Mononuclear cell (primary cell): ENCODE results near the gene VPS16. TPM values are rescaled to one million over a fixed set of nuclear protein-coding genes. Genes with fewer than 3 reads are reported as not detected.

Experiments used
- H3K27me3 ChIP-seq: 2 replicates; pipeline ENCODE4 v1.6.0; 2011; ENCODE audit warnings: low read length, control low read depth; ENCODE audit not compliant: insufficient read depth
- H3K4me1 ChIP-seq: 2 replicates; pipeline ENCODE4 v1.5.1; 2011; ENCODE audit warnings: mild to moderate bottlenecking, low read length, control low read depth; ENCODE audit not compliant: insufficient read depth
- H3K4me3 ChIP-seq: 2 replicates; pipeline ENCODE4 v1.5.1; 2011; ENCODE audit warnings: mild to moderate bottlenecking, low read length, moderate library complexity
- H3K9me3 ChIP-seq: 2 replicates; pipeline ENCODE4 v1.5.1; 2011; ENCODE audit warnings: low read depth, mild to moderate bottlenecking, control low read depth, low read length
- total RNA-seq: library from RNA; depleted of rRNA; stranded (reverse); fragments of >200 nt; gene quantifications from one replicate; pipeline ENCODE4 v1.2.3, GENCODE V29; 2012

The VPS16 gene
- total RNA-seq = 16.6 TPM

DNA sequence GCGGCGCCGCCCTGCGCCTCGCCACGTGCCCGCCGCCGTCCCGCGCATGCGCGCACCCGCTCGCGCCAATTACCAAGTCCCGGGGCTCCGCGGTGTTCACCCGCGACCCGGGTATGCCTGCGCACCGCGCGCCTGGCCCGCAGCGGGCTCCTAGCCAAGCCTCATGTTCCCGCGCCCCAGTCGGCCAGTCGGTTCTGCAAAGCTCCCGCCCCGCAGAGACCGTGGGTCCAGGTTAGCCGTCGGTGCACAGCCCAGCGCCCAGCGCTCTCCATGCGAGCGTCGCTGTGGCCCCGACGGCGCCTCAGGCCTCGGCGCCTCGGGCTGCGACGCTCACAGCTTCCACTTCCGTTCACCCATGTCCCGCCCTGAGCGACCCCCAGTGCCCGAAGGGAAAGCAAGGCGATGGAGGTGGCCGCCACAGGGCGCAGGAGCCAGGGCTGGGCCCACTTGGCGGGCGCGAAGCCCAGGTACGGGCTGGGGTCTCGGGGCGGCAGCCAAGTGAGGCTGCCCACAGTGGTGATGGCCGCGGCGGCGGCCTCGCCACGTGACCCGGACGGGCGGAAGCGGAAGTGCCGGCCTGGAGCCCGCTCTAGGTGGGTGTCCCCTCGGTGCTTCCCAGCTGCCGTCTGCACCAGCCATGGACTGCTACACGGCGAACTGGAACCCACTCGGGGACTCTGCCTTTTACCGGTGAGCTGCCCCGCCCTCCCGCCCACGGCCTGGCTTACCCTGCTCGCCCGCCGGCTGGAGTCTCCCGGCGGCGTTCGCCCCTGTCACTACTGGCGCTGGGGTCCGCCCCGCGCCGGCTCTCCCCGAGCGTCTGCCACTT, at the start of gene VPS16, which contains the start of gene PCED1A:
Gene VPS16 (plus strand): TSS at position 608 of the 829 bp plus-strand sequence. CDS start 30 bp downstream, at position 638.
Gene PCED1A (minus strand): TSS at position 518 of the 829 bp plus-strand sequence. CDS start 743 bp downstream, outside the sequence.
- H3K27me3 ChIP-seq = no peaks in the 10 kb centered on the region
- H3K4me1 ChIP-seq = peaks cover 25% of the 10 kb centered on the region
- no peaks in the 10 kb centered on the region for H3K9me3 ChIP-seq
- peak within 1 kb of the TSS; percentile 84 for H3K4me3 ChIP-seq

- Histone ChIP-seq H3K9me3 (no peaks in the 10 kb centered on the region), H3K27me3 (no peaks in the 10 kb centered on the region), H3K4me3 (no peak overlapping the region), H3K4me1 (no peaks in the 10 kb centered on the region)
These were observed 47.1 kb upstream of the VPS16 start for GRCh38 chr20:2793471-2793870.

GRCh38 chr20:2794202-2794748, 46.3 kb upstream of the VPS16 start:
- peaks cover 3% of the 10 kb centered on the region for H3K27me3 ChIP-seq
- H3K4me1 ChIP-seq = peaks cover 3% of the 10 kb centered on the region
- H3K4me3 ChIP-seq = no peak overlapping the region
- H3K9me3 ChIP-seq = no peaks in the 10 kb centered on the region

- Histone ChIP-seq H3K9me3 (no peaks in the 10 kb centered on the region), H3K4me3 (no peak overlapping the region), H3K4me1 (peaks cover 10% of the 10 kb centered on the region), H3K27me3 (peaks cover 9% of the 10 kb centered on the region)
These were observed 45.6 kb upstream of the VPS16 start for GRCh38 chr20:2794866-2795447.

DNA sequence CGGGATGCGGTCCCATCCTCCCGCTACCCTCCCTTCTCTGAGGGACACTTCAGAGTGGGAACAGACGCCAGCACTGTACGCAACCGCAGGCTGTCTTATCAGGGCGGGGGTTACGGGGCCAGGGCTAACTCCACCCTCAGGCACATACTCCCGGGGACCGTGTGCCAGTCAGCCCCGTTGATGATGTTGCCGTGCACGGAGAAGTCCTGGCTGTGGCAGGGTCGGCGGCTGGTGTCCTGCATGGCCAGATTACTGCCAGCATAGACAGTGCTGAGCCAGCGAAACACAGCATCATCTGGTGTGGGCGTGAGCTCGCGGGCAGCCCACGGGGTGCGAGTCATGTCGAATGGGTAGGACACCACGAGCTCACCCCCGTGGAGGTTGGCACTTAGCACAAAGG, 45.1 kb upstream of the VPS16 start:
- Histone ChIP-seq H3K4me1 (peaks cover 13% of the 10 kb centered on the region), H3K9me3 (no peaks in the 10 kb centered on the region), H3K4me3 (no peak overlapping the region), H3K27me3 (peaks cover 12% of the 10 kb centered on the region)

DNA sequence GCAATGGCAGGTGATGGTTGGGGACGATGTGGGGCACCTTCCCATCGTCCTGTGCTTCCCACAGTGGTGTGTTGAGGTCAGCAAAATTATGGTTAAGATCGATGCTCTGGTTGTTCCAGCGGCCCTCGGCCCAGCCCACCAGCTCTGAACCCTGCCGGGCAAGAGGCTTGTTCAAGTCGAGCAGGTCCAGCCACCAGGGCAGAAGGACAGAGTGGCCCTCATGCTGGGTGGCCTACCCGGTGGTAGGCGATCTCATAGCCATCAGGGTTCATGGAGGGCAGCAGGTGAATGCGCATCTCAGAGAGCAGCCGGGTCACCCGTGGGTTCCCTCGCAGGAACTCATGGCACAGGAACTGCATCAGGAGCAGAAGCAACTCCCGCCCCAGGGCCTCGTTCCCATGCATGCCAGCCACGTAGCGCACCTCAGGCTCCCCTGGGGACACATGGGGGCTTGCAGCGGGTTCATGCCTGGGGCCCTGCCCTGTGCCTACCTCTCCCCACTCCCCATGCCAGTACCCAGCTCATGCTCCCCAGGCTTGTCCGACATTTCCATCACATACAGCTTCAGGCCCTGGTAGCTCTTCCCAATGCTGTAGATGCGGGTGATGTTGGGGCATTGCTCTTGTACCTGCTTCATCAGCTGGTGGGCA, 44.4 kb upstream of the VPS16 start:
- H3K9me3 ChIP-seq = no peaks in the 10 kb centered on the region
- H3K27me3 ChIP-seq = peaks cover 17% of the 10 kb centered on the region
- no peak overlapping the region for H3K4me3 ChIP-seq
- H3K4me1 ChIP-seq = peaks cover 19% of the 10 kb centered on the region

GRCh38 chr20:2797136-2797983, 43.2 kb upstream of the VPS16 start:
- Histone ChIP-seq H3K4me1 (peaks cover 24% of the 10 kb centered on the region), H3K9me3 (no peaks in the 10 kb centered on the region), H3K4me3 (no peak overlapping the region), H3K27me3 (peaks cover 23% of the 10 kb centered on the region)

DNA sequence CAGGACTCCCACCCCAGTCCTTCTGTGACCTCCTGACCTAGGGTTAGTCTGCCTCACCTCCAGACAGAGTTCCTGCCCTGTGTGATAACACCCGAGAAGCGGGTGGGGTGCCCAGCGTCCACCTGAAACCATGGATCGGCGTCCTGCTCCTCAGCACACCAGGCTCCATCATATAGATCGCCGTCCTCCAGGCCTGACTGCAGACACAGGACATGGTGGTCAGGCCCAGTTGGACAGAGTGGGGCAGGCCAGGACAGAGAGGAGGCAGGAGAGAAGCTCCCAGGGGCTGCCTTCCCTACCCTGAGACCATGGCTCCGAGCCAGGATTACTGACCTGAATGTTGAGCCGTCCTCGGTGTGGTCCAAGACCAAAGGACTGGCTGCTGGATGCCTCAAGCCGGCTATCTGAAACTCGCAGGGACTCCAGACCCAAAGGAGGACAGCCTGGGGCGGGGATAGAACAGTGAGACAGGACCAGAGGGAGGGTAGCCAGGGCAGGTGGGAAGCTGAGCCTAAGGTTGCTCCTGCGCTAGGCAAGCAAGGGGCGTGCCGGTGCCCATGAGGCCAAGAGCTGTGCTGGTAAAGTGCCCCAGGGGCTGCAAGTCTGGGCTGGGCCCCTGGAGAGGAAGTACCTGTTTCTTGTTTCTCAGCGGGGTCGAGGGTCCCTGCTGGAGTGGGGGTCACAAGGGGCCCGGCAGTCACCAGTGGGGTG, 42.3 kb upstream of the VPS16 start:
- H3K9me3 ChIP-seq = no peaks in the 10 kb centered on the region
- H3K27me3 ChIP-seq = peaks cover 23% of the 10 kb centered on the region
- peaks cover 24% of the 10 kb centered on the region for H3K4me1 ChIP-seq
- no peak overlapping the region for H3K4me3 ChIP-seq

DNA sequence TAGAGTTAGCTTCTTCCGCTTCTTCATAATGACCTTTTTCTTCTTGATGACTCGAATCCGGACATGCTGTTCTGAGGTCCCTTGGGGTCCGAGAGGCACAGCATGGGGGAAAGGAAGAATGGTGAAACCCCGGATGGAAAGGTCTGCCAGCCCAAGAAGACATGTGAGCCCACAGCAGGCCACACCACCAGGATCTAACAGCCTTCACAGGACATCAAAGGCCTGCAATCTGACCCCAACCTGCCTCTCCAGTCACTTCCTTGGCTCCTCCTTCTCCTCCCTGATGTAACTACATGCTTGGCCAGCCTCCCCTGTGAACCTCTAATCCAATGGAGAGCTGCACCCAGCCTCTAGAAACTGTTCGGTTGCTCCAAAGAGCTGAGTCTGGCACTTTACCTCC, 41.7 kb upstream of the VPS16 start:
- Histone ChIP-seq H3K4me3 (no peak overlapping the region), H3K27me3 (peaks cover 25% of the 10 kb centered on the region), H3K9me3 (no peaks in the 10 kb centered on the region), H3K4me1 (peaks cover 24% of the 10 kb centered on the region)

DNA sequence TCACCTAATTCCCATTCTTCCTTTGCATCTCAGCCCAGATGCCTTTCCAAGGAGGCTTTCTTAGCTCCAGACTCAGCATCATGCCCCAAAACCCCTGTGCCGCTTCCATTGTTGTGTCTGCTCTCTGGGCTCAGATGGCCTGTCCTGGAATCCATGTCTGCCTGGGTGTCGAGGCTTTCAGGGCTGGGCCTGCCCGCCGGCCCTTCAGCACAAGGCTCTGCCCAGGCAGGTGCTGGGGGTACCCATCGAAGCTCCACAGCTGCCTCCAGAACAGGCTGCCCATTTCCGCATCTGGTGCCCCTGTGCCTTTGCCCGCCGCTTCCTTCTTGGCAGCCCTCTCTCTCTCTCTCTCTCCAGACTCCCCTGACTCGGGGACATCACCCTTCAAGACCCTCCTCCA, 41.3 kb upstream of the VPS16 start:
- Histone ChIP-seq H3K9me3 (no peaks in the 10 kb centered on the region), H3K4me3 (no peak overlapping the region), H3K27me3 (peaks cover 29% of the 10 kb centered on the region), H3K4me1 (peaks cover 24% of the 10 kb centered on the region)

GRCh38 chr20:2799688-2800520, 40.6 kb upstream of the VPS16 start:
- H3K4me3 ChIP-seq = peak overlapping the region; percentile 28
- H3K27me3 ChIP-seq = peaks cover 36% of the 10 kb centered on the region
- peaks cover 24% of the 10 kb centered on the region for H3K4me1 ChIP-seq
- H3K9me3 ChIP-seq = no peaks in the 10 kb centered on the region

DNA sequence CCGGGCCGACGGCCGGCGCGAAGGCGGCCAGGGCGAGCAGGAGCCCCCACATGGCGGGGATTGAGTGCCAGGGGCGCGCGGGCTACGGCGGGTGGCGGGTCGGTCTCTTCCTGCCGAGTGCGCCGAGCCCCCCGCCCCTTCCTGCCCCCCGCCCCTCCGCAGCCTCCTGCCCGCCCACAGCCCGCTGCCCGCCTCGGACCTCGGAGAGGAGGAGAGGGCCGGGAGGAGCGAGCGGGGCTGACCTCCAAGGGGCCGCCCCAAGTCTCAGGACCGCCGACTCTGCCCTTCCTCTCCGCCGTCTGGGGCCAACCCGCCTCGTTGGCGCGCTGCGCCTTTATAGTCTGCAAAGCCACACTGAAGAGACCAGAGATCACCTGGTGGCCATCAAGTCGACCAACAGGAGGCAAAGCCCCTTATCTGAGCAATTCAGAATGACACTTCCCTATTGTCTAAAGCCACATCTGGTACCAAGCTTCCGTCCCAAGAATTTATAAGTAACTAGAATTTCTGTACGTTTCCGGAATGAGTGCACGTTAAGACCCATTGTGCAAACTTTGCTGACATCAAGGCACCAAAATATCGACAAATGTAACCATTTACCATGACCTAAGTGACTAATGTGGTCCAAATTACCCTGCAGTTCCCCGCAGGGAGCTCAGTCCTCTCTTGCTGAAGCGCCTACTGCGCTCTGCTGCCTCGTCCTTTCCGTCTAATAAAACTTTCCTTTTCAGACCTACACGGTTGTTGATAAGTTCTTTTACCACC, 39.8 kb upstream of the VPS16 start, which contains the start of gene CPXM1:
Gene CPXM1 (minus strand): TSS at position 107 of the 765 bp plus-strand sequence. CDS start 55 bp downstream, at position 52.
- H3K4me1 ChIP-seq = peaks cover 24% of the 10 kb centered on the region
- peak within 1 kb of the TSS; percentile 28 for H3K4me3 ChIP-seq
- no peaks in the 10 kb centered on the region for H3K9me3 ChIP-seq
- peaks cover 44% of the 10 kb centered on the region for H3K27me3 ChIP-seq
